PFSK-1 (cell line): Measurements from ENCODE around the gene DLST.

ENCODE experiments used
- FOXP2 ChIP-seq: optimal IDR thresholded peaks from 2 replicates; pipeline ENCODE3; 2011; ENCODE audit warnings: borderline replicate concordance, control low read depth, inconsistent platforms; ENCODE audit not compliant: insufficient read depth; ENCODE audit errors: extremely low read length, extremely low read depth
- POLR2AphosphoS5 ChIP-seq: IDR thresholded peaks from 2 replicates; pipeline ENCODE4 v1.6.1; 2012; ENCODE audit warnings: low read depth, mild to moderate bottlenecking, control low read depth, low read length, moderate library complexity
- SIN3A ChIP-seq: IDR thresholded peaks from 2 replicates; pipeline ENCODE4 v1.6.1; 2012; ENCODE audit warnings: mild to moderate bottlenecking, low read length, moderate library complexity, borderline replicate concordance; ENCODE audit not compliant: insufficient read depth
- TAF1 ChIP-seq: IDR thresholded peaks from 2 replicates; pipeline ENCODE4 v1.6.1; 2012; ENCODE audit warnings: low read length, control low read depth, borderline replicate concordance; ENCODE audit not compliant: insufficient read depth
- TF ChIP-seq, protein P1 (sequence below), 2 experiments: IDR thresholded peaks; 2 replicates each; pipeline versions ENCODE4 v1.6.1 to v1.8.0; 2011 to 2012; ENCODE audit warnings: low read depth in 2 of 2, low read length in 2 of 2, control low read depth in 1 of 2, inconsistent platforms in 1 of 2, mild to moderate bottlenecking in 1 of 2, moderate library complexity in 1 of 2; ENCODE audit not compliant: insufficient read depth in 1 of 2

DLST gene

DNA sequence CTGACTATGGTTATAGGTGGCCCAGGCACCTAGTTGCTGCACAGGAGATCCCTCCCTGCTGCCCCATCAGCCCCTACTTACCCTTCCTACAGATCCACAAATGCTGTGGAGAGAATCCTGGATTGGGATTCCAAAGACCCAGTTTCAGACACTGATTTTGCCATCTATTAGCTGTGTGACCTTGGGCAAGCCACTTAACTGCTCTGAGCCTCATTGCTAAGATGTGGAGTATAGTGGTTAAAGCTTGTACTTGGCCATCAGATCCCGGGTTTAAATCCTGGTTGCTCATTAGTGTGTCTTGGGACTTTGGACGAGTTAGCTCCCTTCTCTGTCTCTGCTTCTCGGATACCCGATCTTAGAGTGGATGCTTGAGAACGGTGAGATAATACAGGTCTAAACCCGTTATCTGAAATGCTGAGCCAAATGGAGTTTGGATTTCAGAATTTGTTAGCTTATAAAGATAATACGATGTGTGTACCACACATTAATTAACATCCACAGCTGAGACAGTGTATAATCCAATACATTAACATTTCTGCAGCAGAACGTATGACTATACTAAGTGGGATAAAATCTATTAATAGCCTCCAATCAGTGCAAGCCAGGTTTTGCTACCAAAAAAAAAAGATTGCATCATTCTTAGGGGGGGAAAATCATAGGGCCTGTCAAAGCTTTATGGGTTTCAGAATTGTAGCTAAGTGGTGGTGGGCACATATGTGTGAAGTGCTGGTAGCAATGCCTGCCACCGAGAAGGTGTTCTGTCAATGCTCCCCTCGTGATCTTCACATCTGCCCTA is 21.8 kb upstream of the DLST start:
- TF ChIP-seq, protein P1, sequence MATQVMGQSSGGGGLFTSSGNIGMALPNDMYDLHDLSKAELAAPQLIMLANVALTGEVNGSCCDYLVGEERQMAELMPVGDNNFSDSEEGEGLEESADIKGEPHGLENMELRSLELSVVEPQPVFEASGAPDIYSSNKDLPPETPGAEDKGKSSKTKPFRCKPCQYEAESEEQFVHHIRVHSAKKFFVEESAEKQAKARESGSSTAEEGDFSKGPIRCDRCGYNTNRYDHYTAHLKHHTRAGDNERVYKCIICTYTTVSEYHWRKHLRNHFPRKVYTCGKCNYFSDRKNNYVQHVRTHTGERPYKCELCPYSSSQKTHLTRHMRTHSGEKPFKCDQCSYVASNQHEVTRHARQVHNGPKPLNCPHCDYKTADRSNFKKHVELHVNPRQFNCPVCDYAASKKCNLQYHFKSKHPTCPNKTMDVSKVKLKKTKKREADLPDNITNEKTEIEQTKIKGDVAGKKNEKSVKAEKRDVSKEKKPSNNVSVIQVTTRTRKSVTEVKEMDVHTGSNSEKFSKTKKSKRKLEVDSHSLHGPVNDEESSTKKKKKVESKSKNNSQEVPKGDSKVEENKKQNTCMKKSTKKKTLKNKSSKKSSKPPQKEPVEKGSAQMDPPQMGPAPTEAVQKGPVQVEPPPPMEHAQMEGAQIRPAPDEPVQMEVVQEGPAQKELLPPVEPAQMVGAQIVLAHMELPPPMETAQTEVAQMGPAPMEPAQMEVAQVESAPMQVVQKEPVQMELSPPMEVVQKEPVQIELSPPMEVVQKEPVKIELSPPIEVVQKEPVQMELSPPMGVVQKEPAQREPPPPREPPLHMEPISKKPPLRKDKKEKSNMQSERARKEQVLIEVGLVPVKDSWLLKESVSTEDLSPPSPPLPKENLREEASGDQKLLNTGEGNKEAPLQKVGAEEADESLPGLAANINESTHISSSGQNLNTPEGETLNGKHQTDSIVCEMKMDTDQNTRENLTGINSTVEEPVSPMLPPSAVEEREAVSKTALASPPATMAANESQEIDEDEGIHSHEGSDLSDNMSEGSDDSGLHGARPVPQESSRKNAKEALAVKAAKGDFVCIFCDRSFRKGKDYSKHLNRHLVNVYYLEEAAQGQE (IDR thresholded peaks at IDR 0.05; ENCODE audit: insufficient read depth in 1 of 2, low read depth in 2 of 2, low read length in 2 of 2): no peak
- TF ChIP-seq FOXP2 (no peak), SIN3A (no peak), TAF1 (no peak), POLR2AphosphoS5 (no peak)

- TF ChIP-seq POLR2AphosphoS5 (no peak), SIN3A (no peak), FOXP2 (no peak)
- TF ChIP-seq, protein P1 (IDR thresholded peaks at IDR 0.05; ENCODE audit: insufficient read depth in 1 of 2, low read depth in 2 of 2, low read length in 2 of 2): no peak
Measured at GRCh38 chr14:74860899-74861733, 20.6 kb upstream of the DLST start.

- TF ChIP-seq, protein P1 (IDR thresholded peaks at IDR 0.05; ENCODE audit: insufficient read depth in 1 of 2, low read depth in 2 of 2, low read length in 2 of 2): no peak
- no peak for TF ChIP-seq TAF1
- no peak for TF ChIP-seq SIN3A
- no peak for TF ChIP-seq FOXP2
- TF ChIP-seq POLR2AphosphoS5: no peak
Measured at GRCh38 chr14:74861734-74862090, 20.0 kb upstream of the DLST start.

DNA sequence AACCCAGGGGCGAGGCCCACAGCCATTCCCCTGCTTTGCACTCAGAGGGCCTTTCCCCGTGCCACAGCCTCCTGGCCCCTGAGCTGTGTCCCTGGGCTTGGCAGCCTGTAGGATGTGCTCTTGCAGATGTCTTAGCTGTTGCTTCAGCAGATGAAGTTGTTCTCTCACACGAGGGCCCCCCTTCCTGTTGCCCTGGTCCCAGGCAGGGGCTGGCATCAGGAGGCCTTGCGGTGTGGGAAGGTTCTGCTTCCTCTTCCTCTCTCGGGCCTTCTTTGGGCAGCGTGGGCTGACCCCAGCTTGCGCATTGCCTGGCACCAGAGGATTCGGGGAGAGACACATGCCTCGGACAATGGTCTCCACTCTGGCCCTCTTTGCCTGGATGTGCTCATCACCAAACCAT is 18.4 kb upstream of the DLST start:
- TF ChIP-seq SIN3A (no peak), FOXP2 (no peak)

DNA sequence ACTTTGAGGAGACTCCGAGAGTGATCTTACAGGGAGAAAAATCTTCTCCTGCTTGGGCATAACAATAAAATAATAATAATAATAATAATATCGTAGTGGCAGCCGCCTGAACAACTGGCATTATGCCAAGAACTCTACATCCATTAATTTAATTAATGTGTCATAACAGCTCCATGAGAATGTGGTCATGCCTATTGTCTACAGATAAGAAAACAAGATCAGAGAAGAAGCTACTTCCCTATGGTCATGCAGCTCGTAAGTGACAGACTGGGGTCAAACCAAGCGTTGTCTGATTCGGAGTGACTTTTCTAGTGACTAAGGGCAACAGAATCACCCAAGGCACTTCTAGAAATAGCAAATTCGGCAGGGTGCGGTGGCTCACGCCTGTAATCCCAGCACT is 17.5 kb upstream of the DLST start:
- TF ChIP-seq TAF1 (no peak), POLR2AphosphoS5 (no peak), FOXP2 (no peak), SIN3A (no peak)
- TF ChIP-seq, protein P1 (IDR thresholded peaks at IDR 0.05; ENCODE audit: insufficient read depth in 1 of 2, low read depth in 2 of 2, low read length in 2 of 2): no peak
